OCI-LY7 (cell line): ENCODE data around the gene GREM1.

ENCODE experiments used
- EZH2phosphoT487 ChIP-seq: fragments of 200-600 bp; sonication (generic); IDR thresholded peaks from 2 replicates; pipeline ENCODE4 v1.6.1; 2018; ENCODE audit warnings: low read depth, borderline replicate concordance, mild to moderate bottlenecking, mixed run types, antibody characterized with exemption, low read length, moderate library complexity, mixed read lengths
- TF ChIP-seq, protein P1 (sequence below): fragments of 200-600 bp; sonication (generic); conservative IDR thresholded peaks from 2 replicates; pipeline ENCODE4 v1.5.1; 2014; ENCODE audit warnings: mild to moderate bottlenecking, antibody characterized with exemption, low read length, moderate library complexity, mixed read lengths

DNA sequence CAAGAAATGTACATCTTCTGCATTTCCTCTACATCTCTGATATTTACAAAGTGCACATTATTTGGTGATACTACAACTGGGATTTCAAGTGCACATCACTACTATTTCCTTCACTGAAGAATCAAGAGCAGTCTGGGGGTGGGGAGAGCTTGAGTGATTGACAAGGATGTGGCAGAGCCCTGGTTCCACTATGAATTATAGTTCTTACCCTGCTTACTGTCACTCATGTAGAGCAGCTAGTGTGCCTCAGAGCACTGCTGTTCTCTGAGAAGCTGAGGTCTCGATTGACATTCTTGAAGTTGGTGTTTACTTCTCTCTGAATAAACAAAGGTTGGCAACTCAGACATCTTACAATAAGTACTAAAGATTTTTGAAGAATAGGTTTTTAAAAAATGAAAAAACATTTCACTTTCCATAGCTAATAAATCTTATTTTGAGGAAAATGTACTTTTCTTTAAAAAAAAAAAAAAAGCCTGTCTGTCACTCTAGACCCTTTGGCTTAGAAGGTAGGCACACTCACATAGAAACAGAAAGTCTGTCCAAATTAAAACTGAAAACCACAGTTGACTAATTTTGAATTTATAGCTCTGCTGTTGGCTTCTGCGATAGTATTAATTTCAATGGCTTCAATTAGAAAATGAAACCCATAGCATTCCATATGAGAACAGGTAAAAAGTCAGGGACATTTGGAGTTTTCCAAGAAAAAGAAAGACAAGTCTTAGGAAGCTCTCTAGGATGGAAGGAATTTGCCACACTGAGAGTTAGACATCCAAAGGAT lies 5.6 kb downstream of the GREM1 start:
- TF ChIP-seq, protein P1, sequence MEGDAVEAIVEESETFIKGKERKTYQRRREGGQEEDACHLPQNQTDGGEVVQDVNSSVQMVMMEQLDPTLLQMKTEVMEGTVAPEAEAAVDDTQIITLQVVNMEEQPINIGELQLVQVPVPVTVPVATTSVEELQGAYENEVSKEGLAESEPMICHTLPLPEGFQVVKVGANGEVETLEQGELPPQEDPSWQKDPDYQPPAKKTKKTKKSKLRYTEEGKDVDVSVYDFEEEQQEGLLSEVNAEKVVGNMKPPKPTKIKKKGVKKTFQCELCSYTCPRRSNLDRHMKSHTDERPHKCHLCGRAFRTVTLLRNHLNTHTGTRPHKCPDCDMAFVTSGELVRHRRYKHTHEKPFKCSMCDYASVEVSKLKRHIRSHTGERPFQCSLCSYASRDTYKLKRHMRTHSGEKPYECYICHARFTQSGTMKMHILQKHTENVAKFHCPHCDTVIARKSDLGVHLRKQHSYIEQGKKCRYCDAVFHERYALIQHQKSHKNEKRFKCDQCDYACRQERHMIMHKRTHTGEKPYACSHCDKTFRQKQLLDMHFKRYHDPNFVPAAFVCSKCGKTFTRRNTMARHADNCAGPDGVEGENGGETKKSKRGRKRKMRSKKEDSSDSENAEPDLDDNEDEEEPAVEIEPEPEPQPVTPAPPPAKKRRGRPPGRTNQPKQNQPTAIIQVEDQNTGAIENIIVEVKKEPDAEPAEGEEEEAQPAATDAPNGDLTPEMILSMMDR, result no peak
- no peak for TF ChIP-seq EZH2phosphoT487
